Panc1 (cell line): ENCODE data around the gene EPHA3. TPM values are rescaled to one million over a fixed set of nuclear protein-coding genes. Genes with fewer than 3 reads are reported as not detected.

Source experiments
- ATAC-seq: fragments of 200-7000 bp; cut with Tn5 transposase; 2 replicates; pipeline ENCODE4 v1.9.1; 2020; ENCODE audit warnings: mild to moderate bottlenecking, moderate library complexity
- BruUV-seq: library from RNA; stranded (reverse); fragments of 400-500 nt; replicated peaks from 2 replicates; lab custom pipeline; 2021; lab: Mats Ljungman, UMichigan
- CTCF ChIA-PET: fragments of 300-600 bp; sonication (Branson Sonifier 250); formaldehyde crosslinking; loops from one replicate; lab custom pipeline; 2022; ENCODE audit warnings: antibody characterized with exemption; lab: Charles Lee
- POLR2A ChIA-PET: fragments of 300-600 bp; sonication (Branson Sonifier 250); formaldehyde crosslinking; loops from one replicate; lab custom pipeline; 2022; ENCODE audit warnings: antibody characterized with exemption; lab: Charles Lee
- DNase-seq: peaks from one replicate; pipeline ENCODE4 v3.0.0-alpha.2; 2010; ENCODE audit warnings: low read depth, low spot score
- H3K27ac ChIP-seq: 2 replicates; pipeline ENCODE4 v1.5.1; 2011; ENCODE audit warnings: mild to moderate bottlenecking, low read length, inconsistent platforms
- H3K27me3 ChIP-seq: fragments of 200-500 bp; sonication (Bioruptor generic); 2 replicates; pipeline ENCODE4 v1.6.0; 2014; ENCODE audit warnings: low read length, inconsistent platforms; ENCODE audit not compliant: control insufficient read depth, insufficient read depth
- H3K36me3 ChIP-seq: fragments of 200-500 bp; sonication (Bioruptor generic); 2 replicates; pipeline ENCODE4 v1.5.1; 2014; ENCODE audit warnings: inconsistent platforms, mild to moderate bottlenecking, low read length, moderate library complexity; ENCODE audit not compliant: control insufficient read depth, insufficient read depth
- H3K4me1 ChIP-seq: 2 replicates; pipeline ENCODE4 v1.5.1; 2011; ENCODE audit warnings: inconsistent platforms, mild to moderate bottlenecking, low read length, moderate library complexity; ENCODE audit not compliant: control insufficient read depth, insufficient read depth
- H3K4me3 ChIP-seq, 2 experiments: 2 replicates each; pipeline ENCODE4 v1.5.1; 2011 to 2012; ENCODE audit warnings: low read depth in 2 of 2, low read length in 2 of 2, mild to moderate bottlenecking in 2 of 2, inconsistent platforms in 1 of 2, moderate library complexity in 1 of 2
- H3K9me3 ChIP-seq: fragments of 200-500 bp; sonication (Bioruptor generic); 2 replicates; pipeline ENCODE4 v1.5.1; 2014; ENCODE audit warnings: low read depth, mild to moderate bottlenecking, inconsistent platforms, low read length, moderate library complexity; ENCODE audit not compliant: control insufficient read depth, insufficient read depth
- POLR2AphosphoS5 ChIP-seq: IDR thresholded peaks from 2 replicates; pipeline ENCODE4 v1.6.1; 2012; ENCODE audit warnings: mild to moderate bottlenecking, low read depth, low read length, moderate library complexity
- SIN3A ChIP-seq: IDR thresholded peaks from 2 replicates; pipeline ENCODE4 v1.6.1; 2012; ENCODE audit warnings: low read depth, mild to moderate bottlenecking, low read length, moderate library complexity, borderline replicate concordance; ENCODE audit not compliant: insufficient read depth
- TCF7L2 ChIP-seq: IDR thresholded peaks from 2 replicates; pipeline ENCODE4 v1.6.1; 2011; ENCODE audit warnings: mild to moderate bottlenecking, low read depth, low read length, inconsistent platforms
- in situ Hi-C: cut with HindIII; loops from 2 replicates; pipeline ENCODE4 v1.10.0; 2016; ENCODE audit warnings: low sequenced_read_pairs, low pct_unique_long_range_greater_than_20kb
- intact Hi-C: fragments of 100-400 bp; cut with micrococcal nuclease; formaldehyde crosslinking; loops from one replicate; pipeline ENCODE4 v1.10.0; 2022; ENCODE audit not compliant: unreplicated experiment
- total RNA-seq: library from RNA; stranded (reverse); gene quantifications from one replicate; pipeline ENCODE4 v1.2.1, GENCODE V29; 2021; ENCODE audit not compliant: unreplicated experiment
- TF ChIP-seq, protein P1 (sequence below): fragments of 450-650 bp; IDR thresholded peaks from 2 replicates; pipeline ENCODE4 v1.5.1; 2017; ENCODE audit warnings: mild to moderate bottlenecking
- TF ChIP-seq, protein P2 (sequence below), 2 experiments: IDR thresholded peaks; 2 replicates each; pipeline ENCODE4 v1.6.1; 2011 to 2012; ENCODE audit warnings: low read depth in 2 of 2, control low read depth in 1 of 2, low read length in 1 of 2, mild to moderate bottlenecking in 1 of 2, moderate library complexity in 1 of 2; ENCODE audit not compliant: insufficient read depth in 1 of 2

Gene EPHA3
- total RNA-seq, 1 experiment from 2014 or later: 0.05 TPM

DNA sequence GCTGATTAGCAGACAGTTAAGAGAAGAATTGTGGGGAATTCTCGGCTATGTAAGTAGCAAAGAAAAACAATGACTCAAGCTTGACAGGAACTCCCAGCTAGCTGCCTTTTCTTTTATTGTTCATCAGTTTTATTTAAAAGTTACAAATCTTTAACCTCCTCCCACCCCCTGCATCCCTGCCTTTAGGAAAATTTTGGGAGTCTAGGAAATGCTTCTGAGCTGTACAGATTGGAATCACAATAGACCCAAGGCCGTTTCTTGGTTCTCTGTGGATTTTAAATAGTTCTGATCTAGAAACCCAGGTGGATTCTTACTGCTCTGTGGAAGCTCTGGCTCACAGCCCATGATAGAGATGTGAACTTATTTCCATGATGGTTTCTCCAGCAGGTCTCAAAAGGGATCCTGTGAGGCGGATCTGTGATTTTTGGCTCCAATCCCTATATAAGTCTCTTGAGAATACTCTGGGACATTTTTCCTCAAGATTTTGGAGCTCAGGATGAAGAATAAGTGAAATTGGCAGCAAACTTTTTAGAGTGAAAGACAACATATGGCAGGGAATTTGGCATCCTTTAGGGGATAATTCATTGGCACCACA lies 312.3 kb downstream of the EPHA3 start:
- intact Hi-C loops (no loop called here), in situ Hi-C loops (no loop called here)
- no TSS peak for BruUV-seq
- ATAC-seq: no peak
- Histone ChIP-seq H3K27ac (no peak overlapping the region), H3K27me3 (no peaks in the 10 kb centered on the region), H3K4me3 (no peak overlapping the region), H3K9me3 (no peaks in the 10 kb centered on the region), H3K4me1 (no peaks in the 10 kb centered on the region), H3K36me3 (no peaks in the 10 kb centered on the region)
- ChIA-PET POLR2A (interaction anchor here (0.6 kb wide), 1 partner anchor 556 kb away, joined by 5 read pairs; no protein-coding TSS in a partner anchor), CTCF (no interaction called here)
- DNase-seq: no peak
- TF ChIP-seq POLR2AphosphoS5 (no peak), SIN3A (no peak), TCF7L2 (no peak)
- TF ChIP-seq, protein P1, sequence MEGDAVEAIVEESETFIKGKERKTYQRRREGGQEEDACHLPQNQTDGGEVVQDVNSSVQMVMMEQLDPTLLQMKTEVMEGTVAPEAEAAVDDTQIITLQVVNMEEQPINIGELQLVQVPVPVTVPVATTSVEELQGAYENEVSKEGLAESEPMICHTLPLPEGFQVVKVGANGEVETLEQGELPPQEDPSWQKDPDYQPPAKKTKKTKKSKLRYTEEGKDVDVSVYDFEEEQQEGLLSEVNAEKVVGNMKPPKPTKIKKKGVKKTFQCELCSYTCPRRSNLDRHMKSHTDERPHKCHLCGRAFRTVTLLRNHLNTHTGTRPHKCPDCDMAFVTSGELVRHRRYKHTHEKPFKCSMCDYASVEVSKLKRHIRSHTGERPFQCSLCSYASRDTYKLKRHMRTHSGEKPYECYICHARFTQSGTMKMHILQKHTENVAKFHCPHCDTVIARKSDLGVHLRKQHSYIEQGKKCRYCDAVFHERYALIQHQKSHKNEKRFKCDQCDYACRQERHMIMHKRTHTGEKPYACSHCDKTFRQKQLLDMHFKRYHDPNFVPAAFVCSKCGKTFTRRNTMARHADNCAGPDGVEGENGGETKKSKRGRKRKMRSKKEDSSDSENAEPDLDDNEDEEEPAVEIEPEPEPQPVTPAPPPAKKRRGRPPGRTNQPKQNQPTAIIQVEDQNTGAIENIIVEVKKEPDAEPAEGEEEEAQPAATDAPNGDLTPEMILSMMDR: no peak
- TF ChIP-seq, protein P2, sequence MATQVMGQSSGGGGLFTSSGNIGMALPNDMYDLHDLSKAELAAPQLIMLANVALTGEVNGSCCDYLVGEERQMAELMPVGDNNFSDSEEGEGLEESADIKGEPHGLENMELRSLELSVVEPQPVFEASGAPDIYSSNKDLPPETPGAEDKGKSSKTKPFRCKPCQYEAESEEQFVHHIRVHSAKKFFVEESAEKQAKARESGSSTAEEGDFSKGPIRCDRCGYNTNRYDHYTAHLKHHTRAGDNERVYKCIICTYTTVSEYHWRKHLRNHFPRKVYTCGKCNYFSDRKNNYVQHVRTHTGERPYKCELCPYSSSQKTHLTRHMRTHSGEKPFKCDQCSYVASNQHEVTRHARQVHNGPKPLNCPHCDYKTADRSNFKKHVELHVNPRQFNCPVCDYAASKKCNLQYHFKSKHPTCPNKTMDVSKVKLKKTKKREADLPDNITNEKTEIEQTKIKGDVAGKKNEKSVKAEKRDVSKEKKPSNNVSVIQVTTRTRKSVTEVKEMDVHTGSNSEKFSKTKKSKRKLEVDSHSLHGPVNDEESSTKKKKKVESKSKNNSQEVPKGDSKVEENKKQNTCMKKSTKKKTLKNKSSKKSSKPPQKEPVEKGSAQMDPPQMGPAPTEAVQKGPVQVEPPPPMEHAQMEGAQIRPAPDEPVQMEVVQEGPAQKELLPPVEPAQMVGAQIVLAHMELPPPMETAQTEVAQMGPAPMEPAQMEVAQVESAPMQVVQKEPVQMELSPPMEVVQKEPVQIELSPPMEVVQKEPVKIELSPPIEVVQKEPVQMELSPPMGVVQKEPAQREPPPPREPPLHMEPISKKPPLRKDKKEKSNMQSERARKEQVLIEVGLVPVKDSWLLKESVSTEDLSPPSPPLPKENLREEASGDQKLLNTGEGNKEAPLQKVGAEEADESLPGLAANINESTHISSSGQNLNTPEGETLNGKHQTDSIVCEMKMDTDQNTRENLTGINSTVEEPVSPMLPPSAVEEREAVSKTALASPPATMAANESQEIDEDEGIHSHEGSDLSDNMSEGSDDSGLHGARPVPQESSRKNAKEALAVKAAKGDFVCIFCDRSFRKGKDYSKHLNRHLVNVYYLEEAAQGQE (IDR thresholded peaks at IDR 0.05; ENCODE audit: insufficient read depth in 1 of 2, low read depth in 2 of 2, low read length in 1 of 2): no peak

DNA sequence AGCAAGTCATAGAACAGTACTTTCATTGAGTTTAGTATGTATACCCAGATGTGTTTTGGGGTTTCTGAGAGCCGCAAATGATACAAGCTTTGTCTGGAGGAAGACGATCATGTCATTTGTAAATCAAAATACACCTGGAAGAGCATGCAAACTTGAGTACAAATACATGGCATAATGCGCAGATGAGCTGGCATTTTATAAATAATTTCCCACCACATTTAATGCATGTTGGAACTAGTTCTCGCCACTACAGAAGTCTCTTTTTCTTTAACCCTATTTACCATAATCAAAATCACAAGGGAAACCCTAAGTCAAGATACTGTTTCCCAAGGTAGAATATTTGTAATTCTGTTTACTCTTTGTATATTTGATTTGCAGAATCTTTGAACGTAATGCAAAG lies 318.6 kb downstream of the EPHA3 start:
- Histone ChIP-seq H3K9me3 (no peaks in the 10 kb centered on the region), H3K4me1 (no peaks in the 10 kb centered on the region), H3K36me3 (no peaks in the 10 kb centered on the region), H3K4me3 (no peak overlapping the region), H3K27me3 (no peaks in the 10 kb centered on the region), H3K27ac (no peak overlapping the region)
- POLR2A ChIA-PET: no interaction called here
- CTCF ChIA-PET: no interaction called here
- intact Hi-C loops: no loop called here
- no peak for ATAC-seq
- TF ChIP-seq POLR2AphosphoS5 (no peak), SIN3A (no peak), TCF7L2 (no peak)
- TF ChIP-seq, protein P1: no peak
- TF ChIP-seq, protein P2 (IDR thresholded peaks at IDR 0.05; ENCODE audit: insufficient read depth in 1 of 2, low read depth in 2 of 2, low read length in 1 of 2): no peak
- DNase-seq: no peak
- BruUV-seq: no TSS peak
- in situ Hi-C loops: no loop called here
